Erythroblast (primary cell): ENCODE measurements around the gene ARID1B.

Experiments
- DNase-seq, 2 experiments: peaks; one replicate each; lab custom pipeline; 2025; lab: John Stamatoyannopoulos, UW
- GATA1 ChIP-seq: IDR thresholded peaks from 2 replicates; pipeline ENCODE4 v1.6.1; 2011; ENCODE audit warnings: low read depth, mild to moderate bottlenecking, control low read depth, low read length, moderate library complexity
- POLR2A ChIP-seq: IDR thresholded peaks from 2 replicates; pipeline ENCODE4 v1.6.1; 2011; ENCODE audit warnings: mild to moderate bottlenecking, low read length

ARID1B gene

GRCh38 chr6:156869980-156870398 lies 92.8 kb downstream of the ARID1B start:
- TF ChIP-seq POLR2A (no peak), GATA1 (no peak)
- no peak for DNase-seq

GRCh38 chr6:156870924-156871539 lies 93.9 kb downstream of the ARID1B start:
- TF ChIP-seq POLR2A, result no peak
- TF ChIP-seq GATA1, result no peak
- DNase-seq, result peak in 1 of 2 experiments; percentile 32

- no peak for DNase-seq
- TF ChIP-seq POLR2A (no peak), GATA1 (no peak)
Observed at GRCh38 chr6:156872903-156873302, 95.7 kb downstream of the ARID1B start.

GRCh38 chr6:156873654-156874380 lies 96.6 kb downstream of the ARID1B start:
- TF ChIP-seq GATA1 (no peak), POLR2A (no peak)

GRCh38 chr6:156875062-156875461 lies 97.9 kb downstream of the ARID1B start:
- TF ChIP-seq GATA1, result no peak
- no peak for DNase-seq

More at GRCh38 chr6:156873654-156874380, 96.6 kb downstream of the ARID1B start:
- no peak for DNase-seq

GRCh38 chr6:156876302-156876701 lies 99.1 kb downstream of the ARID1B start:
- no peak for TF ChIP-seq GATA1
- no peak for TF ChIP-seq POLR2A
- peak; percentile 15 to 47 for DNase-seq

- TF ChIP-seq POLR2A (no peak), GATA1 (no peak)
- no peak for DNase-seq
Observed at GRCh38 chr6:156877126-156877863, 100.1 kb downstream of the ARID1B start.

- TF ChIP-seq POLR2A (no peak), GATA1 (no peak)
- no peak for DNase-seq
Observed at GRCh38 chr6:156878681-156879080, 101.5 kb downstream of the ARID1B start.

GRCh38 chr6:156879186-156879585 lies 102.0 kb downstream of the ARID1B start:
- TF ChIP-seq GATA1 (no peak), POLR2A (no peak)
- DNase-seq, result no peak

GRCh38 chr6:156879591-156879990 lies 102.4 kb downstream of the ARID1B start:
- no peak for DNase-seq
- TF ChIP-seq GATA1 (no peak), POLR2A (no peak)

- DNase-seq, result no peak
- TF ChIP-seq POLR2A (no peak), GATA1 (no peak)
Observed at GRCh38 chr6:156880913-156881312, 103.7 kb downstream of the ARID1B start.

GRCh38 chr6:156881687-156882629 lies 104.8 kb downstream of the ARID1B start:
- DNase-seq, result no peak
- TF ChIP-seq POLR2A (no peak), GATA1 (no peak)
